Heart right ventricle (tissue), 16 donors: ENCODE data around the gene RNF144A. TPM values are rescaled to one million over a fixed set of nuclear protein-coding genes. Genes with fewer than 3 reads are reported as not detected.

Experiments used
- ATAC-seq, 8 donors: fragments of 200-7000 bp; cut with Tn5 transposase; one replicate each; pipeline ENCODE4 v1.9.1; 2020; ENCODE audit warnings: mild to moderate bottlenecking in 8 of 8, moderate library complexity in 8 of 8, moderate number of reproducible peaks in 1 of 8
- DNase-seq, 2 donors: peaks; one replicate each; pipeline ENCODE4 v3.0.0-alpha.2; 2020
- H3K27ac ChIP-seq, 10 donors: fragments of 200-600 bp; sonication (generic) in 2 of 10; one replicate each; pipeline versions ENCODE4 v1.5.0 to v1.8.0; 2020 to 2022; ENCODE audit warnings: mild to moderate bottlenecking in 3 of 10
- H3K27me3 ChIP-seq, 7 donors: fragments of 200-600 bp; one replicate each; pipeline ENCODE4 v1.8.0; 2021 to 2022; ENCODE audit warnings: mild to moderate bottlenecking in 2 of 7
- H3K36me3 ChIP-seq, 9 donors: fragments of 200-600 bp; sonication (generic) in 1 of 9; one replicate each; pipeline versions ENCODE4 v1.5.0 to v1.8.0; 2020 to 2022; ENCODE audit warnings: mild to moderate bottlenecking in 2 of 9
- H3K4me1 ChIP-seq, 9 donors: fragments of 200-600 bp; sonication (generic) in 1 of 9; one replicate each; pipeline versions ENCODE4 v1.5.0 to v1.8.0; 2020 to 2022; ENCODE audit warnings: mild to moderate bottlenecking in 4 of 9
- H3K4me3 ChIP-seq, 10 donors: fragments of 200-600 bp; sonication (generic) in 2 of 10; one replicate each; pipeline versions ENCODE4 v1.5.0 to v1.8.0; 2020 to 2022; ENCODE audit warnings: mild to moderate bottlenecking in 7 of 10, moderate library complexity in 2 of 10
- H3K9me3 ChIP-seq, 11 donors: fragments of 200-600 bp in 10 of 11; sonication (generic) in 2 of 11; one replicate each; pipeline versions ENCODE4 v1.5.0 to v1.8.0; 2013 to 2022; ENCODE audit warnings: mild to moderate bottlenecking in 2 of 11, control low read depth in 1 of 11, moderate library complexity in 1 of 11
- WGBS, 2 donors: extraction: QIAGEN DNeasy Blood & Tissue Kit; methylation state at CpG; one replicate each; pipeline ENCODE4 v1.1.7; 2013; ENCODE audit warnings: inconsistent platforms in 1 of 2; 5-methylcytosine and 5-hydroxymethylcytosine counted together
- intact Hi-C, 10 donors: fragments of 100-400 bp; cut with DNase I; formaldehyde crosslinking; loops; one replicate each; pipeline versions ENCODE4 v1.11.1 to v1.14.2; 2022
- polyA plus RNA-seq, 2 donors: library from polyadenylated mRNA; stranded (reverse); fragments of 200-250 nt; gene quantifications; one replicate each; pipeline ENCODE4 v1.2.3, GENCODE V29; 2013
- total RNA-seq, 10 donors: library from RNA; stranded (reverse); fragmentation: NEBNext Ultra II Directional in 3 of 10; extraction: Animal tissue kit (Norgen Biotek cat#: 25700) in 3 of 10; gene quantifications; one replicate each; pipeline versions ENCODE4 v1.2.1 to v1.2.4, GENCODE V29; 2021 to 2023
- TF ChIP-seq, protein P1 (sequence below), 9 donors: fragments of 200-600 bp; sonication (generic) in 2 of 9; IDR thresholded peaks; one replicate each; pipeline versions ENCODE4 v1.5.0 to v1.8.0; 2021 to 2022; ENCODE audit warnings: antibody characterized with exemption in 9 of 9, mild to moderate bottlenecking in 5 of 9, moderate library complexity in 1 of 9
- donor health status: Arrhythmogenic right ventricular cardiomyopathy.
- donor health status: ischemic (EF 13 %, LVEDD 7.1; RV severe dilation, severe dysfunction).
- donor health status: healthy with polysubstance abuse.
- donor health status: DM: no; HTN: yes; CAD: no.
- donor health status: DM: no; HTN: no; CAD: no.
- donor health status: ischemic (EF 25% LVEDD 6.9; RV normal size, moderate dysfunction).
- donor health status: ischemic (EF 25% LVEDD 5.7; RV mildly dilated, moderate dysfunction).
- donor health status: healthy.
- donor health status: DM: yes; HTN: yes; CAD: no.
- donor health status: Ischemic cardiomyopathy.
- donor health status: ischemic (EF 35%, LVEDD 5.7; RV mildly dilated, moderate dysfunction).
- donor health status: nonischemic (EF 11% LVEDD 7.7; RV severe dilation, severe dysfunction).
- donor health status: DM: yes; HTN: yes; CAD: no.
- donor health status: PGD.
- donor health status: ischemic (EF 29% LVEDD 5.4; RV normal size, mild dysfunction).
- donor health status: nonischemic (EF 23%, LVEDD 6.1; RV moderate dilation, normal function).

The RNF144A gene
- total and polyA plus RNA-seq, 12 donors, result 3.6 to 19.7 (median 11.6) TPM

DNA sequence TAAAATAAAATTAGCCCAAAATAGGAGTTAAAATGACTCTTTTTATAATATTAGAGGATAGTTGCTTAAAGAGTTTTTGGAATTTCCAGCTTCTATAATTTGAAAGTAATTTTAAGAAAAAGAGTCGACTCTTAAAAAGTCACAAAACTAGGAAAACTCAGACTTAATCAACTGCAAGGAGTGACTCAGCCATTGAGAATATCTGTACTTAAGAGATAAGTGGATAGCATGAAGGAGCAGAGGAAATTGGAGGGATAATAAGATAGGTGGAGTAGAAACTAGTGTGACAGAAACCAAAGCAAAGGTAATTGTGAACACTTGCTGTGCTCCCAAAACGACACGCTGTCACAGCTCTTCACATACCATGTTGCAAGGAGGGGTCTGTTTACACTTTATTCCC, 31.2 kb upstream of the RNF144A start:
- Histone ChIP-seq H3K4me3 (no peak overlapping the region), H3K27ac (no peak overlapping the region), H3K27me3 (no peaks in the 10 kb centered on the region), H3K4me1 (peaks cover 0 to 36% (median 24%) of the 10 kb centered on the region in 9 donors), H3K36me3 (peaks cover 0 to 68% (median 0%) of the 10 kb centered on the region in 9 donors), H3K9me3 (no peaks in the 10 kb centered on the region)
- intact Hi-C loops, result no loop called here
- TF ChIP-seq, protein P1, sequence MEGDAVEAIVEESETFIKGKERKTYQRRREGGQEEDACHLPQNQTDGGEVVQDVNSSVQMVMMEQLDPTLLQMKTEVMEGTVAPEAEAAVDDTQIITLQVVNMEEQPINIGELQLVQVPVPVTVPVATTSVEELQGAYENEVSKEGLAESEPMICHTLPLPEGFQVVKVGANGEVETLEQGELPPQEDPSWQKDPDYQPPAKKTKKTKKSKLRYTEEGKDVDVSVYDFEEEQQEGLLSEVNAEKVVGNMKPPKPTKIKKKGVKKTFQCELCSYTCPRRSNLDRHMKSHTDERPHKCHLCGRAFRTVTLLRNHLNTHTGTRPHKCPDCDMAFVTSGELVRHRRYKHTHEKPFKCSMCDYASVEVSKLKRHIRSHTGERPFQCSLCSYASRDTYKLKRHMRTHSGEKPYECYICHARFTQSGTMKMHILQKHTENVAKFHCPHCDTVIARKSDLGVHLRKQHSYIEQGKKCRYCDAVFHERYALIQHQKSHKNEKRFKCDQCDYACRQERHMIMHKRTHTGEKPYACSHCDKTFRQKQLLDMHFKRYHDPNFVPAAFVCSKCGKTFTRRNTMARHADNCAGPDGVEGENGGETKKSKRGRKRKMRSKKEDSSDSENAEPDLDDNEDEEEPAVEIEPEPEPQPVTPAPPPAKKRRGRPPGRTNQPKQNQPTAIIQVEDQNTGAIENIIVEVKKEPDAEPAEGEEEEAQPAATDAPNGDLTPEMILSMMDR (IDR thresholded peaks at IDR 0.05), result no peak
- WGBS, 2 donors, result 79 to 84% methylated on average over 3 of the region's 3 CpGs
- ATAC-seq, result no peak
- DNase-seq, result no peak

DNA sequence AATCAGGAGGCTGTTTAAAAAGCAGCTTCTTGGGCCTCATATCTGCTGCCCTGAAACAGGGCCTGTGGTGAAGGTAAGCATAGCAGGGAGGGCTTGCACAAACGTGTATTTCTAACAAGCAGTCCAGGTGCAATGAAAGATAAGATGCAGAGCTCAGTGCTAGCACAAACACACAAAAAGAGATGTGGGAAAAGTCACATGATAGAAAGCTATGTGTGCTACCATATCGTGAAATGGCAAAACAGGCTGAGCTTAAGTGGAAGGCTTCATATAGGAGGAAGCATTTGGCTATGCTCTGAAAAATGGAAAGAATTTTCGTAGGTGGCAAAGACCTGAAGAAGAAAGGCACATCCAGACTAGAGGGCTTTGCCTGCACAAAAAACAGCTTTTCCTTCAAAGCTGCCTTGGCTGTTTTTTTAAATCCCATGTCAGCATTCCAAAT, 29.4 kb upstream of the RNF144A start:
- TF ChIP-seq, protein P1 (IDR thresholded peaks at IDR 0.05), result no peak
- intact Hi-C loops, result no loop called here
- H3K36me3 ChIP-seq, result peaks cover 0 to 85% (median 0%) of the 10 kb centered on the region in 9 donors

DNA sequence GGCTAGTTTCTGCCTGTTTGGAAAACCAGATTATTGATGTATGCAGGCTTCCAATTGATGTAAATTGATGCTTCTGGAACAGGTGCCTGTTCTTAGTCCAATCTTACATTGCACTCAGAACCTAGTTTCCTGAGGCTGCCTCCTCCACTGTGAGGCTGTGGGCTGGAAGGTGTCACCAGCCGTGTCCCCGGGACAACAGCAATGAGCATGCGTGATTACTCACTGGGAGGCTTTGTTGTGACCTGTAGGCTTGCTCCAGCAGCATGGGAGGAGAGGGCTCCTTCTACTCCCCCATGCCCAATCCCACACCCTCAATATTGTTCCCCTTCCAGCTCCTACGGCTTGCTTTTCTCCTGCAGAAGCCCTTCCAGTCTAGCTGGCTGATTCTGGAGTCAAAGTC, 28.5 kb upstream of the RNF144A start:
- Histone ChIP-seq H3K4me3 (no peak overlapping the region), H3K4me1 (peaks cover 0 to 9% (median 5%) of the 10 kb centered on the region in 9 donors), H3K27me3 (no peaks in the 10 kb centered on the region), H3K27ac (no peak overlapping the region), H3K9me3 (no peaks in the 10 kb centered on the region), H3K36me3 (peaks cover 0 to 94% (median 0%) of the 10 kb centered on the region in 9 donors)
- TF ChIP-seq, protein P1 (IDR thresholded peaks at IDR 0.05), result no peak
- WGBS, 2 donors, result 97 to 98% methylated on average over 4 of the region's 4 CpGs
- intact Hi-C loops, result no loop called here
- DNase-seq, result no peak
- no peak for ATAC-seq

More for the DNA sequence above, 29.4 kb upstream of the RNF144A start:
- DNase-seq (no peak), ATAC-seq (no peak)
- Histone ChIP-seq H3K27me3 (no peaks in the 10 kb centered on the region), H3K9me3 (no peaks in the 10 kb centered on the region), H3K4me3 (no peak overlapping the region), H3K4me1 (peaks cover 0 to 18% (median 15%) of the 10 kb centered on the region in 9 donors), H3K27ac (no peak overlapping the region)
- 78 to 84% methylated on average over 3 of the region's 3 CpGs for WGBS, 2 donors

DNA sequence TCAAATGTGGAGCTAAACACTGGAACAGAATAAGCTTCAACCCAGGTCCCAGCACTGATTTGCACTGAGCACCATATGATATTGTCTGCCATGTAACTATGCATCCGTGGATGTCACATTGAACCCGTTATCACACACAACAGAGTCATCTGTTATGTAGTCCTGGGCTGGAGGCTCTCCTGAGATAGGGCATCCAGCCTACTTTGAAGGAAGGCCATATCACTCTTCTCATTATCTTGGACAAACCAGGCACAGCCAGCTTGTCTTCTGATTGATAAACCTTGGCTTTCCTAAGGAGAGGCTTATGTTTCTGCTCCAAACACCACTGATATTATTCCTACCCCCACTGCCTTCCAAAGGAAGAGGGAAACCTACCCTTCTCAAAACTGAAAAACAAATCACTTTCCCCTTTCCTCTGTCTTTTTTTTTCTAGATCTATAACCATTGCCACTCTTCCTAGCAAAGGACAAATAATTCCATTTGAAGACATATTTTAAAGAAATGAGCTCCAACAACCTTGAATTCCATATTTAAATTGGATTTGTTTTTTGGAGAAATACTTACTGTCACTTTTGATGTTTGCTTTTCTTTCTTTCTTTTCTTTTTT, 23.2 kb upstream of the RNF144A start:
- TF ChIP-seq, protein P1 (IDR thresholded peaks at IDR 0.05), result no peak
- peaks cover 0 to 14% (median 0%) of the 10 kb centered on the region in 9 donors for H3K4me1 ChIP-seq
- H3K36me3 ChIP-seq, result peaks cover 0 to 87% (median 0%) of the 10 kb centered on the region in 9 donors
- ATAC-seq, result no peak
- H3K27me3 ChIP-seq, result no peaks in the 10 kb centered on the region
- H3K4me3 ChIP-seq, result no peak overlapping the region
- intact Hi-C loops, result no loop called here
- DNase-seq, result no peak
- no peaks in the 10 kb centered on the region for H3K9me3 ChIP-seq
- WGBS, 2 donors, result 62 to 64% methylated on average over 2 of the region's 2 CpGs
- no peak overlapping the region for H3K27ac ChIP-seq
